Neural progenitor cell (in vitro differentiated cells): Measurements from ENCODE around the gene ADK. TPM values are rescaled to one million over a fixed set of nuclear protein-coding genes. Genes with fewer than 3 reads are reported as not detected.
"Not testable (repeated sequence)": the region's sequence is repeated elsewhere in the genome, so short reads cannot be mapped to it uniquely, and the experiment has no call there.

Experiments used
- DNase-seq: peaks from one replicate; pipeline ENCODE4 v3.0.0-alpha.2; 2016; ENCODE audit warnings: low spot score
- H2AFZ ChIP-seq: fragments of 200-600 bp; sonication (generic); replicated peaks from 2 replicates; pipeline ENCODE4 v1.6.1; 2016; ENCODE audit warnings: antibody characterized with exemption
- H3F3A ChIP-seq: fragments of 200-600 bp; sonication (generic); 2 replicates; pipeline ENCODE4 v1.6.1; 2016; ENCODE audit warnings: antibody characterized with exemption, low read depth
- H3K27ac ChIP-seq: fragments of 200-600 bp; sonication (generic); 2 replicates; pipeline ENCODE4 v1.5.1; 2016; ENCODE audit warnings: mild to moderate bottlenecking
- H3K27me3 ChIP-seq: fragments of 200-600 bp; sonication (generic); 2 replicates; pipeline ENCODE4 v1.6.1; 2016; ENCODE audit warnings: mild to moderate bottlenecking, moderate library complexity
- H3K36me3 ChIP-seq: fragments of 200-600 bp; sonication (generic); 2 replicates; pipeline ENCODE4 v1.5.1; 2016
- H3K4me1 ChIP-seq: fragments of 200-600 bp; sonication (generic); 2 replicates; pipeline ENCODE4 v1.6.1; 2016; ENCODE audit warnings: mixed run types
- H3K4me2 ChIP-seq: fragments of 200-600 bp; sonication (generic); 2 replicates; pipeline ENCODE4 v1.6.1; 2016
- H3K4me3 ChIP-seq: fragments of 200-600 bp; sonication (generic); 2 replicates; pipeline ENCODE4 v1.5.1; 2016
- H3K79me2 ChIP-seq: fragments of 200-600 bp; sonication (generic); 2 replicates; pipeline ENCODE4 v1.6.1; 2016; ENCODE audit warnings: low read depth
- H3K9ac ChIP-seq: fragments of 200-600 bp; sonication (generic); 2 replicates; pipeline ENCODE4 v1.6.1; 2016
- H3K9me3 ChIP-seq: fragments of 200-600 bp; sonication (generic); 2 replicates; pipeline ENCODE4 v1.5.1; 2016; ENCODE audit warnings: low read depth
- H4K20me1 ChIP-seq: fragments of 200-600 bp; sonication (generic); 2 replicates; pipeline ENCODE4 v1.6.1; 2016; ENCODE audit warnings: low read depth
- H3K27ac Mint-ChIP-seq: 3 replicates; pipeline ENCODE4 v1.8.0; 2021; ENCODE audit warnings: mixed read lengths
- H3K27me3 Mint-ChIP-seq: 2 replicates; pipeline ENCODE4 v1.8.0; 2022; ENCODE audit warnings: low read depth, mild to moderate bottlenecking, inconsistent platforms, moderate library complexity, mixed read lengths; ENCODE audit not compliant: insufficient read depth
- H3K36me3 Mint-ChIP-seq: 3 replicates; pipeline ENCODE4 v1.8.0; 2021; ENCODE audit warnings: mixed read lengths
- H3K4me1 Mint-ChIP-seq: 3 replicates; pipeline ENCODE4 v1.8.0; 2021; ENCODE audit warnings: mixed read lengths
- H3K4me3 Mint-ChIP-seq: 3 replicates; pipeline ENCODE4 v1.8.0; 2021; ENCODE audit warnings: mild to moderate bottlenecking, moderate library complexity, mixed read lengths
- H3K9me3 Mint-ChIP-seq: 3 replicates; pipeline ENCODE4 v1.8.0; 2020; ENCODE audit warnings: mixed read lengths
- CTCF ChIP-seq: fragments of 200-600 bp; sonication (generic); IDR thresholded peaks from 2 replicates; pipeline ENCODE4 v1.5.1; 2017; ENCODE audit warnings: antibody characterized with exemption, mild to moderate bottlenecking
- EZH2 ChIP-seq: fragments of 200-600 bp; sonication (generic); IDR thresholded peaks from 2 replicates; pipeline ENCODE4 v1.6.1; 2017; ENCODE audit warnings: antibody characterized with exemption, mild to moderate bottlenecking, moderate library complexity
- EZH2phosphoT487 ChIP-seq: fragments of 200-600 bp; sonication (generic); IDR thresholded peaks from 2 replicates; pipeline ENCODE4 v1.6.1; 2017; ENCODE audit warnings: antibody characterized with exemption
- total RNA-seq: library from RNA; depleted of rRNA; stranded (reverse); fragments of >200 nt; gene quantifications from 2 replicates; pipeline ENCODE4 v1.2.3, GENCODE V29; 2015; ENCODE audit warnings: low replicate concordance

The ADK gene
- total RNA-seq, 1 donor from 2014 or later = 50.9 TPM

- peaks cover 3% of the 10 kb centered on the region for H3K4me1 Mint-ChIP-seq
- no peak overlapping the region for H3K4me3 ChIP-seq
- no peak overlapping the region for H3K27ac Mint-ChIP-seq
- H2AFZ ChIP-seq = no peak overlapping the region
- H4K20me1 ChIP-seq = no peaks in the 10 kb centered on the region
- no peaks in the 10 kb centered on the region for H3K36me3 Mint-ChIP-seq
- H3F3A ChIP-seq = no peaks in the 10 kb centered on the region
- no peaks in the 10 kb centered on the region for H3K27me3 ChIP-seq
- no peak overlapping the region for H3K4me2 ChIP-seq
- TF ChIP-seq EZH2phosphoT487 = no peak
- no peak for TF ChIP-seq EZH2
- no peak for TF ChIP-seq CTCF
- no peaks in the 10 kb centered on the region for H3K9me3 Mint-ChIP-seq
- no peaks in the 10 kb centered on the region for H3K9me3 ChIP-seq
- H3K9ac ChIP-seq = no peak overlapping the region
- no peak overlapping the region for H3K4me3 Mint-ChIP-seq
- peaks cover 12% of the 10 kb centered on the region for H3K4me1 ChIP-seq
- H3K27me3 Mint-ChIP-seq = no peaks in the 10 kb centered on the region
- no peak overlapping the region for H3K27ac ChIP-seq
- H3K79me2 ChIP-seq = no peaks in the 10 kb centered on the region
- DNase-seq = no peak
- no peaks in the 10 kb centered on the region for H3K36me3 ChIP-seq
Observed at GRCh38 chr10:74450602-74451001, 299.6 kb downstream of the ADK start.

GRCh38 chr10:74451127-74451829 is 300.3 kb downstream of the ADK start:
- DNase-seq = no peak
- no peaks in the 10 kb centered on the region for H3K27me3 ChIP-seq
- H3K27ac ChIP-seq = no peak overlapping the region
- H3K4me3 ChIP-seq = no peak overlapping the region
- TF ChIP-seq EZH2 (no peak), CTCF (no peak), EZH2phosphoT487 (no peak)
- H2AFZ ChIP-seq = no peak overlapping the region
- no peaks in the 10 kb centered on the region for H4K20me1 ChIP-seq
- no peaks in the 10 kb centered on the region for H3F3A ChIP-seq
- Mint-ChIP-seq H3K27ac (no peak overlapping the region), H3K4me3 (no peak overlapping the region), H3K9me3 (peaks cover 6% of the 10 kb centered on the region), H3K36me3 (peaks cover 5% of the 10 kb centered on the region), H3K27me3 (no peaks in the 10 kb centered on the region), H3K4me1 (peaks cover 3% of the 10 kb centered on the region)
- no peak overlapping the region for H3K4me2 ChIP-seq
- peaks cover 12% of the 10 kb centered on the region for H3K4me1 ChIP-seq
- H3K9ac ChIP-seq = no peak overlapping the region
- H3K79me2 ChIP-seq = no peaks in the 10 kb centered on the region
- H3K9me3 ChIP-seq = no peaks in the 10 kb centered on the region
- H3K36me3 ChIP-seq = no peaks in the 10 kb centered on the region

GRCh38 chr10:74453169-74453568 is 302.1 kb downstream of the ADK start:
- Mint-ChIP-seq H3K27ac (no peak overlapping the region), H3K4me1 (peaks cover 3% of the 10 kb centered on the region), H3K4me3 (no peak overlapping the region), H3K36me3 (peaks cover 5% of the 10 kb centered on the region), H3K9me3 (peaks cover 9% of the 10 kb centered on the region), H3K27me3 (no peaks in the 10 kb centered on the region)
- Histone ChIP-seq H3K9me3 (no peaks in the 10 kb centered on the region), H3K79me2 (no peaks in the 10 kb centered on the region), H3K4me1 (peaks cover 12% of the 10 kb centered on the region), H2AFZ (no peak overlapping the region), H3K4me3 (no peak overlapping the region), H3K9ac (no peak overlapping the region), H3K36me3 (no peaks in the 10 kb centered on the region), H3K27me3 (no peaks in the 10 kb centered on the region), H3K4me2 (no peak overlapping the region), H3F3A (no peaks in the 10 kb centered on the region), H4K20me1 (no peaks in the 10 kb centered on the region), H3K27ac (no peak overlapping the region)
- TF ChIP-seq EZH2 (no peak), EZH2phosphoT487 (no peak), CTCF (no peak)
- no peak for DNase-seq

GRCh38 chr10:74457478-74457877 is 306.5 kb downstream of the ADK start:
- not testable (repeated sequence) for H3K4me2 ChIP-seq, H3K27me3 Mint-ChIP-seq, H3K27me3 ChIP-seq, DNase-seq, H3F3A ChIP-seq, H3K79me2 ChIP-seq, H3K4me1 Mint-ChIP-seq, H3K9me3 Mint-ChIP-seq, H3K27ac ChIP-seq, H3K27ac Mint-ChIP-seq, H3K36me3 Mint-ChIP-seq, H3K4me3 Mint-ChIP-seq, H3K36me3 ChIP-seq, H4K20me1 ChIP-seq, H3K4me3 ChIP-seq, H3K9ac ChIP-seq, H3K9me3 ChIP-seq, H2AFZ ChIP-seq
- peaks cover 12% of the 10 kb centered on the region for H3K4me1 ChIP-seq
